Neural progenitor cell (in vitro differentiated cells): ENCODE data around the gene AP4M1. TPM values are rescaled to one million over a fixed set of nuclear protein-coding genes. Genes with fewer than 3 reads are reported as not detected.
A peak's percentile ranks its signal among the peaks of the same experiment; 100 is the strongest.

ENCODE experiments used
- DNase-seq: peaks from one replicate; pipeline ENCODE4 v3.0.0-alpha.2; 2016; ENCODE audit warnings: low spot score
- H2AFZ ChIP-seq: fragments of 200-600 bp; sonication (generic); replicated peaks from 2 replicates; pipeline ENCODE4 v1.6.1; 2016; ENCODE audit warnings: antibody characterized with exemption
- H3F3A ChIP-seq: fragments of 200-600 bp; sonication (generic); 2 replicates; pipeline ENCODE4 v1.6.1; 2016; ENCODE audit warnings: antibody characterized with exemption, low read depth
- H3K27ac ChIP-seq: fragments of 200-600 bp; sonication (generic); 2 replicates; pipeline ENCODE4 v1.5.1; 2016; ENCODE audit warnings: mild to moderate bottlenecking
- H3K27me3 ChIP-seq: fragments of 200-600 bp; sonication (generic); 2 replicates; pipeline ENCODE4 v1.6.1; 2016; ENCODE audit warnings: mild to moderate bottlenecking, moderate library complexity
- H3K36me3 ChIP-seq: fragments of 200-600 bp; sonication (generic); 2 replicates; pipeline ENCODE4 v1.5.1; 2016
- H3K4me1 ChIP-seq: fragments of 200-600 bp; sonication (generic); 2 replicates; pipeline ENCODE4 v1.6.1; 2016; ENCODE audit warnings: mixed run types
- H3K4me2 ChIP-seq: fragments of 200-600 bp; sonication (generic); 2 replicates; pipeline ENCODE4 v1.6.1; 2016
- H3K4me3 ChIP-seq: fragments of 200-600 bp; sonication (generic); 2 replicates; pipeline ENCODE4 v1.5.1; 2016
- H3K79me2 ChIP-seq: fragments of 200-600 bp; sonication (generic); 2 replicates; pipeline ENCODE4 v1.6.1; 2016; ENCODE audit warnings: low read depth
- H3K9ac ChIP-seq: fragments of 200-600 bp; sonication (generic); 2 replicates; pipeline ENCODE4 v1.6.1; 2016
- H3K9me3 ChIP-seq: fragments of 200-600 bp; sonication (generic); 2 replicates; pipeline ENCODE4 v1.5.1; 2016; ENCODE audit warnings: low read depth
- H4K20me1 ChIP-seq: fragments of 200-600 bp; sonication (generic); 2 replicates; pipeline ENCODE4 v1.6.1; 2016; ENCODE audit warnings: low read depth
- H3K27ac Mint-ChIP-seq: 3 replicates; pipeline ENCODE4 v1.8.0; 2021; ENCODE audit warnings: mixed read lengths
- H3K27me3 Mint-ChIP-seq: 2 replicates; pipeline ENCODE4 v1.8.0; 2022; ENCODE audit warnings: low read depth, mild to moderate bottlenecking, inconsistent platforms, moderate library complexity, mixed read lengths; ENCODE audit not compliant: insufficient read depth
- H3K36me3 Mint-ChIP-seq: 3 replicates; pipeline ENCODE4 v1.8.0; 2021; ENCODE audit warnings: mixed read lengths
- H3K4me1 Mint-ChIP-seq: 3 replicates; pipeline ENCODE4 v1.8.0; 2021; ENCODE audit warnings: mixed read lengths
- H3K4me3 Mint-ChIP-seq: 3 replicates; pipeline ENCODE4 v1.8.0; 2021; ENCODE audit warnings: mild to moderate bottlenecking, moderate library complexity, mixed read lengths
- H3K9me3 Mint-ChIP-seq: 3 replicates; pipeline ENCODE4 v1.8.0; 2020; ENCODE audit warnings: mixed read lengths
- CTCF ChIP-seq: fragments of 200-600 bp; sonication (generic); IDR thresholded peaks from 2 replicates; pipeline ENCODE4 v1.5.1; 2017; ENCODE audit warnings: antibody characterized with exemption, mild to moderate bottlenecking
- EZH2 ChIP-seq: fragments of 200-600 bp; sonication (generic); IDR thresholded peaks from 2 replicates; pipeline ENCODE4 v1.6.1; 2017; ENCODE audit warnings: antibody characterized with exemption, mild to moderate bottlenecking, moderate library complexity
- EZH2phosphoT487 ChIP-seq: fragments of 200-600 bp; sonication (generic); IDR thresholded peaks from 2 replicates; pipeline ENCODE4 v1.6.1; 2017; ENCODE audit warnings: antibody characterized with exemption
- total RNA-seq: library from RNA; depleted of rRNA; stranded (reverse); fragments of >200 nt; gene quantifications from 2 replicates; pipeline ENCODE4 v1.2.3, GENCODE V29; 2015; ENCODE audit warnings: low replicate concordance

Gene AP4M1
- total RNA-seq, 1 donor from 2014 or later: 15.3 TPM

- H3K27ac ChIP-seq: no peak overlapping the region
- Mint-ChIP-seq H3K27ac (no peak overlapping the region), H3K9me3 (no peaks in the 10 kb centered on the region), H3K36me3 (peaks cover 20% of the 10 kb centered on the region), H3K27me3 (peaks cover 5% of the 10 kb centered on the region), H3K4me3 (no peak overlapping the region), H3K4me1 (peaks cover 2% of the 10 kb centered on the region)
- no peak overlapping the region for H3K4me2 ChIP-seq
- no peaks in the 10 kb centered on the region for H3K9me3 ChIP-seq
- no peak overlapping the region for H2AFZ ChIP-seq
- H3K4me1 ChIP-seq: no peaks in the 10 kb centered on the region
- no peaks in the 10 kb centered on the region for H3K36me3 ChIP-seq
- no peak overlapping the region for H3K4me3 ChIP-seq
- H4K20me1 ChIP-seq: no peaks in the 10 kb centered on the region
- H3K79me2 ChIP-seq: no peaks in the 10 kb centered on the region
- no peak overlapping the region for H3K9ac ChIP-seq
- TF ChIP-seq EZH2phosphoT487: no peak
- peaks cover 3% of the 10 kb centered on the region for H3F3A ChIP-seq
- no peaks in the 10 kb centered on the region for H3K27me3 ChIP-seq
- no peak for DNase-seq
Measured at GRCh38 chr7:100111914-100112313, 10.5 kb downstream of the AP4M1 start.

GRCh38 chr7:100115026-100115425, 13.6 kb downstream of the AP4M1 start:
- no peak for TF ChIP-seq EZH2phosphoT487
- no peak for TF ChIP-seq CTCF
- TF ChIP-seq EZH2: no peak
- H3K4me1 ChIP-seq: peaks cover 4% of the 10 kb centered on the region
- H3K36me3 Mint-ChIP-seq: peaks cover 11% of the 10 kb centered on the region
- H3K79me2 ChIP-seq: peaks cover 17% of the 10 kb centered on the region
- H3K36me3 ChIP-seq: no peaks in the 10 kb centered on the region
- no peak overlapping the region for H2AFZ ChIP-seq
- no peaks in the 10 kb centered on the region for H3K9me3 Mint-ChIP-seq
- H3K4me1 Mint-ChIP-seq: peaks cover 7% of the 10 kb centered on the region
- H3K9ac ChIP-seq: no peak overlapping the region
- H3K4me3 Mint-ChIP-seq: no peak overlapping the region
- peaks cover 18% of the 10 kb centered on the region for H3F3A ChIP-seq
- peaks cover 9% of the 10 kb centered on the region for H3K27me3 Mint-ChIP-seq
- H4K20me1 ChIP-seq: no peaks in the 10 kb centered on the region
- no peak overlapping the region for H3K27ac Mint-ChIP-seq
- H3K27ac ChIP-seq: no peak overlapping the region
- H3K9me3 ChIP-seq: no peaks in the 10 kb centered on the region
- H3K4me2 ChIP-seq: no peak overlapping the region
- no peaks in the 10 kb centered on the region for H3K27me3 ChIP-seq
- H3K4me3 ChIP-seq: no peak overlapping the region
- DNase-seq: no peak

GRCh38 chr7:100118388-100119071, 17.1 kb downstream of the AP4M1 start:
- no peaks in the 10 kb centered on the region for H3K36me3 ChIP-seq
- Mint-ChIP-seq H3K27me3 (peaks cover 4% of the 10 kb centered on the region), H3K4me3 (peak overlapping the region; percentile 99), H3K27ac (peak overlapping the region; percentile 100), H3K4me1 (peaks cover 17% of the 10 kb centered on the region), H3K36me3 (peaks cover 9% of the 10 kb centered on the region), H3K9me3 (no peaks in the 10 kb centered on the region)
- peaks cover 23% of the 10 kb centered on the region for H3F3A ChIP-seq
- TF ChIP-seq EZH2phosphoT487 (no peak), CTCF (no peak), EZH2 (no peak)
- no peaks in the 10 kb centered on the region for H3K9me3 ChIP-seq
- peaks cover 34% of the 10 kb centered on the region for H3K79me2 ChIP-seq
- H3K4me1 ChIP-seq: peaks cover 12% of the 10 kb centered on the region
- no peaks in the 10 kb centered on the region for H4K20me1 ChIP-seq
- DNase-seq: no peak
- H3K4me3 ChIP-seq: peak overlapping the region; percentile 99
- no peaks in the 10 kb centered on the region for H3K27me3 ChIP-seq
- peak overlapping the region; percentile 84 for H3K4me2 ChIP-seq
- H3K27ac ChIP-seq: peak overlapping the region; percentile 98
- peak overlapping the region; percentile 89 for H3K9ac ChIP-seq
- peak overlapping the region; percentile 96 for H2AFZ ChIP-seq
